Measurements from ENCODE around the gene SLCO4A1.
A peak's percentile ranks its signal among the peaks of the same experiment; 100 is the strongest.
"Not testable (repeated sequence)": the region's sequence is repeated elsewhere in the genome, so short reads cannot be mapped to it uniquely, and the experiment has no call there.

SLCO4A1 gene

GRCh38 chr20:62623488-62624324, 18.6 kb upstream of the SLCO4A1 start:
- peak; percentile 82 for DNase-seq (ENCODE audit: low read depth)

GRCh38 chr20:62624325-62624690, 18.0 kb upstream of the SLCO4A1 start:
- DNase-seq (ENCODE audit: low read depth): no peak

GRCh38 chr20:62624719-62625453, 17.4 kb upstream of the SLCO4A1 start:
- no peak for DNase-seq (ENCODE audit: low read depth)

- no peak for DNase-seq (ENCODE audit: low read depth)
Observed at GRCh38 chr20:62625516-62625915, 16.8 kb upstream of the SLCO4A1 start.

GRCh38 chr20:62625921-62626547, 16.3 kb upstream of the SLCO4A1 start:
- DNase-seq (ENCODE audit: low read depth): no peak

GRCh38 chr20:62627425-62627824, 14.9 kb upstream of the SLCO4A1 start:
- not testable (repeated sequence) for DNase-seq (ENCODE audit: low read depth)

GRCh38 chr20:62627901-62628612, 14.2 kb upstream of the SLCO4A1 start:
- no peak for DNase-seq (ENCODE audit: low read depth)

- DNase-seq (ENCODE audit: low read depth): no peak
Observed at GRCh38 chr20:62628691-62629090, 13.6 kb upstream of the SLCO4A1 start.

- no peak for DNase-seq (ENCODE audit: low read depth)
Observed at GRCh38 chr20:62629864-62630470, 12.3 kb upstream of the SLCO4A1 start.

- DNase-seq (ENCODE audit: low read depth): no peak
Observed at GRCh38 chr20:62631336-62632308, 10.7 kb upstream of the SLCO4A1 start.

GRCh38 chr20:62632575-62633090, 9.7 kb upstream of the SLCO4A1 start:
- DNase-seq (ENCODE audit: low read depth): no peak

- DNase-seq (ENCODE audit: low read depth): no peak
Observed at GRCh38 chr20:62633598-62634329, 8.5 kb upstream of the SLCO4A1 start.

GRCh38 chr20:62634330-62634967, 7.9 kb upstream of the SLCO4A1 start:
- no peak for DNase-seq (ENCODE audit: low read depth)

- DNase-seq (ENCODE audit: low read depth): no peak
Observed at GRCh38 chr20:62635232-62635631, 7.1 kb upstream of the SLCO4A1 start.

GRCh38 chr20:62635852-62636251, 6.5 kb upstream of the SLCO4A1 start:
- DNase-seq (ENCODE audit: low read depth): no peak

- DNase-seq (ENCODE audit: low read depth): no peak
Observed at GRCh38 chr20:62636446-62636845, 5.9 kb upstream of the SLCO4A1 start.

- DNase-seq (ENCODE audit: low read depth): no peak
Observed at GRCh38 chr20:62637110-62637509, 5.2 kb upstream of the SLCO4A1 start.

GRCh38 chr20:62637521-62638054, 4.7 kb upstream of the SLCO4A1 start:
- DNase-seq (ENCODE audit: low read depth): no peak

- DNase-seq (ENCODE audit: low read depth): no peak
Observed at GRCh38 chr20:62638055-62638570, 4.2 kb upstream of the SLCO4A1 start.
